ENCODE data around the gene RPL41. TPM values are rescaled to one million over a fixed set of nuclear protein-coding genes. Genes with fewer than 3 reads are reported as not detected.
A peak's percentile ranks its signal among the peaks of the same experiment; 100 is the strongest.

Gene RPL41
- total and polyA plus RNA-seq, 9 of the 15 experiments (the other 6 are each of a cell fraction or from before 2014, with no cell fraction given): 3,403 to 11,276 (median 5,604) TPM

GRCh38 chr12:56127485-56127887 lies 11.1 kb downstream of the RPL41 start (continued):
- TF ChIP-seq SMAD1 (IDR thresholded peaks at IDR 0.05; ENCODE audit: low read depth, low read length, partially characterized antibody) (peak; percentile 30), CBX3 (IDR thresholded peaks at IDR 0.05; ENCODE audit: borderline replicate concordance in 1 of 2, low read length in 2 of 2) (peak in 1 of 2 experiments; percentile 16; a peak in 1 of 3 replicates), HDGF (IDR thresholded peaks at IDR 0.05) (no peak), NFATC3 (IDR thresholded peaks at IDR 0.05) (peak; percentile 33; the same call in 1 of the 2 replicates), ARNT (IDR thresholded peaks at IDR 0.05) (peak in 1 of 2 experiments; percentile 21; a peak in 2 of 4 replicates), NCOA1 (IDR thresholded peaks at IDR 0.05; ENCODE audit: low read depth) (peak; percentile 28; the same call in 1 of the 2 replicates), AFF4 (CRISPR knock-in tag; IDR thresholded peaks at IDR 0.05) (peak; percentile 26; the same call in 1 of the 2 replicates), ZNF696 (CRISPR knock-in tag; conservative IDR thresholded peaks at IDR 0.05) (0 out of 2 replicates have a peak, but pooled peaks have one; percentile 41), ZNF589 (CRISPR knock-in tag; IDR thresholded peaks at IDR 0.05; ENCODE audit: low read depth) (peak; percentile 54; the same call in 1 of the 2 replicates), ARHGAP35 (IDR thresholded peaks at IDR 0.05; ENCODE audit: partially characterized antibody) (no peak), ZNF592 (IDR thresholded peaks at IDR 0.05) (no peak), POLR2H (tag; IDR thresholded peaks at IDR 0.05; ENCODE audit: low read depth) (peak; percentile 70), ZBTB2 (IDR thresholded peaks at IDR 0.05) (peak; percentile 57; the same call in 1 of the 2 replicates), PML (IDR thresholded peaks at IDR 0.05; ENCODE audit: low read length) (0 out of 2 replicates have a peak, but pooled peaks have one; percentile 10), THRAP3 (IDR thresholded peaks at IDR 0.05; ENCODE audit: borderline replicate concordance) (0 out of 2 replicates have a peak, but pooled peaks have one; percentile 15), ZNF175 (CRISPR knock-in tag; IDR thresholded peaks at IDR 0.05; ENCODE audit: low read depth) (peak; percentile 52; the same call in 1 of the 2 replicates), MLLT1 (IDR thresholded peaks at IDR 0.05) (peak; percentile 44 to 63; a peak in 2 of 4 replicates)

Data from K562 (cell line).